Midbrain (tissue), 1 donor: ENCODE results near the gene CCDC157.
A peak's percentile ranks its signal among the peaks of the same experiment; 100 is the strongest.
"Not testable (repeated sequence)": the region's sequence is repeated elsewhere in the genome, so short reads cannot be mapped to it uniquely, and the experiment has no call there.

Source experiments
- DNase-seq: peaks from one replicate; lab custom pipeline; 2025; lab: John Stamatoyannopoulos, UW

The CCDC157 gene

GRCh38 chr22:30326255-30326705 is 30.5 kb upstream of the CCDC157 start:
- no peak for DNase-seq

GRCh38 chr22:30326706-30327362 is 30.0 kb upstream of the CCDC157 start, which contains the start of gene TBC1D10A:
TBC1D10A (minus strand) TSS chr22:30326941; CDS start chr22:30326881, 60 bp downstream.
- DNase-seq = peak; percentile 88

- no peak for DNase-seq
Measured at GRCh38 chr22:30327864-30328345, 28.9 kb upstream of the CCDC157 start.

GRCh38 chr22:30328466-30329049 is 28.2 kb upstream of the CCDC157 start:
- no peak for DNase-seq

GRCh38 chr22:30332551-30332950 is 24.3 kb upstream of the CCDC157 start:
- DNase-seq = peak; percentile 50

GRCh38 chr22:30332994-30333706 is 23.7 kb upstream of the CCDC157 start:
- no peak for DNase-seq

- no peak for DNase-seq
Measured at GRCh38 chr22:30333707-30334087, 23.1 kb upstream of the CCDC157 start.

- DNase-seq = no peak
Measured at GRCh38 chr22:30334646-30335045, 22.2 kb upstream of the CCDC157 start.

GRCh38 chr22:30335236-30335635 is 21.6 kb upstream of the CCDC157 start:
- DNase-seq = no peak

GRCh38 chr22:30336752-30337460 is 19.9 kb upstream of the CCDC157 start:
- peak; percentile 11 for DNase-seq

GRCh38 chr22:30337461-30337778 is 19.4 kb upstream of the CCDC157 start:
- no peak for DNase-seq

GRCh38 chr22:30338341-30338740 is 18.5 kb upstream of the CCDC157 start:
- not testable (repeated sequence) for DNase-seq

- no peak for DNase-seq
Measured at GRCh38 chr22:30338802-30339201, 18.0 kb upstream of the CCDC157 start.

- peak; percentile 89 for DNase-seq
Measured at GRCh38 chr22:30340911-30341685, 15.7 kb upstream of the CCDC157 start.

GRCh38 chr22:30344447-30345200 is 12.2 kb upstream of the CCDC157 start:
- DNase-seq = no peak

- DNase-seq = no peak
Measured at GRCh38 chr22:30347255-30347892, 9.4 kb upstream of the CCDC157 start.

- DNase-seq = no peak
Measured at GRCh38 chr22:30348404-30348803, 8.4 kb upstream of the CCDC157 start.

GRCh38 chr22:30348809-30349208 is 8.0 kb upstream of the CCDC157 start:
- DNase-seq = no peak

- DNase-seq = no peak
Measured at GRCh38 chr22:30351226-30351625, 5.6 kb upstream of the CCDC157 start.

- no peak for DNase-seq
Measured at GRCh38 chr22:30354644-30355043, 2.2 kb upstream of the CCDC157 start.

- DNase-seq = no peak
Measured at GRCh38 chr22:30357236-30357570, 396 bp downstream of the CCDC157 start.
